Liver (tissue), 4 donors: ENCODE measurements around the gene TESMIN. TPM values are rescaled to one million over a fixed set of nuclear protein-coding genes. Genes with fewer than 3 reads are reported as not detected.

Experiments used
- polyA plus RNA-seq, 2 donors: library from polyadenylated mRNA; stranded (reverse) in 1 of 2; unstranded in 1 of 2; fragments of 200-250 nt in 1 of 2; fragments of >200 nt in 1 of 2; fragmentation: Nextera tagmentation in 1 of 2; extraction: Ambion mirVana in 1 of 2; gene quantifications; one replicate each; pipeline versions ENCODE4 v1.2.1 to v1.2.3, GENCODE V29; 2013 to 2015
- total RNA-seq, 2 donors: library from RNA; depleted of rRNA; stranded (reverse); fragments of >200 nt; gene quantifications; one replicate each; pipeline ENCODE4 v1.2.3, GENCODE V29; 2014
- donor health status: healthy.
- donor health status: healthy.
- donor health status: healthy.

Gene TESMIN
- total and polyA plus RNA-seq, 4 donors: 0.27 to 2.5 (median 0.62) TPM

Other genes starting within 250 kb of the TESMIN start
- under 1 TPM in 1 of 2 donors, not detected in 1; 0.47 TPM for gene GAL, start 67.0 kb downstream of the TESMIN start, total RNA-seq
- gene GAL, start 67.0 kb downstream of the TESMIN start, polyA plus RNA-seq: not detected
- gene CPT1A, start 90.4 kb upstream of the TESMIN start, total RNA-seq: 100 to 1,000 TPM in 1 of 2 donors, 10 to 100 TPM in 1; 48.0 to 232 TPM
- gene CPT1A, start 90.4 kb upstream of the TESMIN start, polyA plus RNA-seq: 10 to 100 TPM; 17.2 to 73.9 TPM
- gene MRPL21, start 152.3 kb upstream of the TESMIN start, total RNA-seq: 10 to 100 TPM; 22.3 to 22.8 TPM
- 10 to 100 TPM; 48.1 to 76.8 TPM for gene MRPL21, start 152.3 kb upstream of the TESMIN start, polyA plus RNA-seq
- gene IGHMBP2, start 152.4 kb upstream of the TESMIN start, total RNA-seq: 10 to 100 TPM in 1 of 2 donors, 1 to 10 TPM in 1; 6.1 to 14.0 TPM
- gene IGHMBP2, start 152.4 kb upstream of the TESMIN start, polyA plus RNA-seq: 1 to 10 TPM; 5.7 to 7.8 TPM
- gene MRGPRD, start 229.5 kb upstream of the TESMIN start, total RNA-seq: not detected
- gene MRGPRD, start 229.5 kb upstream of the TESMIN start, polyA plus RNA-seq: not detected